Suprapubic skin (tissue), 4 donors: ENCODE measurements around the gene ZCCHC24. TPM values are rescaled to one million over a fixed set of nuclear protein-coding genes. Genes with fewer than 3 reads are reported as not detected.
A peak's percentile ranks its signal among the peaks of the same experiment; 100 is the strongest.

ENCODE experiments used
- DNase-seq, 2 donors: peaks; one replicate each; pipeline ENCODE4 v3.0.0-alpha.2; 2019; ENCODE audit warnings: low spot score in 2 of 2
- H3K27ac ChIP-seq: fragments of 200-600 bp; sonication (generic); one replicate; pipeline ENCODE4 v1.5.1; 2019
- H3K27me3 ChIP-seq: fragments of 200-600 bp; sonication (generic); one replicate; pipeline ENCODE4 v1.5.1; 2019
- H3K36me3 ChIP-seq: fragments of 200-600 bp; sonication (generic); one replicate; pipeline ENCODE4 v1.5.1; 2019
- H3K4me1 ChIP-seq: fragments of 200-600 bp; sonication (generic); one replicate; pipeline ENCODE4 v1.5.1; 2019
- H3K4me3 ChIP-seq: fragments of 200-600 bp; sonication (generic); one replicate; pipeline ENCODE4 v1.5.1; 2019; ENCODE audit warnings: mild to moderate bottlenecking
- H3K9me3 ChIP-seq: fragments of 200-600 bp; sonication (generic); one replicate; pipeline ENCODE4 v1.5.1; 2019
- CTCF ChIP-seq, 2 donors: fragments of 200-600 bp in 1 of 2; fragments of 450-650 bp in 1 of 2; sonication (generic) in 1 of 2; IDR thresholded peaks; one replicate each; pipeline ENCODE4 v1.5.1; 2016 to 2019; ENCODE audit warnings: antibody characterized with exemption in 2 of 2, mild to moderate bottlenecking in 1 of 2, moderate library complexity in 1 of 2
- EP300 ChIP-seq: sonication (generic); formaldehyde crosslinking; IDR thresholded peaks from one replicate; pipeline ENCODE4 v1.6.1; 2017; ENCODE audit warnings: antibody characterized with exemption
- POLR2A ChIP-seq, 2 donors: fragments of 450-650 bp; IDR thresholded peaks; one replicate each; pipeline ENCODE4 v1.6.1; 2017; ENCODE audit warnings: antibody characterized with exemption in 2 of 2, mild to moderate bottlenecking in 2 of 2, moderate library complexity in 2 of 2
- POLR2AphosphoS5 ChIP-seq, 3 donors: sonication (generic); formaldehyde crosslinking; IDR thresholded peaks; one replicate each; pipeline ENCODE4 v1.6.1; 2017; ENCODE audit warnings: antibody characterized with exemption in 3 of 3
- WGBS: methylation state at CpG from one replicate; pipeline ENCODE4 v1.1.5; 2018; 5-methylcytosine and 5-hydroxymethylcytosine counted together
- total RNA-seq, 4 donors: library from RNA; depleted of rRNA; stranded (reverse); fragments of >200 nt; gene quantifications; one replicate each; pipeline ENCODE4 v1.1.0, GENCODE V29; 2016

ZCCHC24 gene
- total RNA-seq, 4 donors from 2014 or later = 8.9 to 17.3 (median 12.8) TPM

GRCh38 chr10:79491143-79491835 lies 45.9 kb upstream of the ZCCHC24 start:
- DNase-seq = peak in 1 of 2 donors; percentile 58
- no peak for TF ChIP-seq EP300
- no peak for TF ChIP-seq POLR2AphosphoS5 (IDR thresholded peaks at IDR 0.05)
- no peak for TF ChIP-seq POLR2A (IDR thresholded peaks at IDR 0.05)
- TF ChIP-seq CTCF (IDR thresholded peaks at IDR 0.05) = no peak
- H3K27me3 ChIP-seq = no peaks in the 10 kb centered on the region
- no peaks in the 10 kb centered on the region for H3K9me3 ChIP-seq
- H3K4me3 ChIP-seq = no peak overlapping the region
- no peak overlapping the region for H3K27ac ChIP-seq
- H3K36me3 ChIP-seq = no peaks in the 10 kb centered on the region
- peaks cover 24% of the 10 kb centered on the region for H3K4me1 ChIP-seq
- WGBS = 90% methylated on average over 6 of the region's 6 CpGs

GRCh38 chr10:79490400-79491142 lies 45.1 kb upstream of the ZCCHC24 start:
- Histone ChIP-seq H3K36me3 (no peaks in the 10 kb centered on the region), H3K27me3 (no peaks in the 10 kb centered on the region), H3K27ac (no peak overlapping the region), H3K4me3 (no peak overlapping the region), H3K9me3 (no peaks in the 10 kb centered on the region), H3K4me1 (peaks cover 24% of the 10 kb centered on the region)
- DNase-seq = peak in 1 of 2 donors; percentile 52
- WGBS = 77% methylated on average over 8 of the region's 9 CpGs
- TF ChIP-seq CTCF (IDR thresholded peaks at IDR 0.05) (no peak), POLR2A (IDR thresholded peaks at IDR 0.05) (no peak)

- H3K27ac ChIP-seq = peak overlapping the region; percentile 28
- DNase-seq = peak; percentile 15 to 47
- WGBS = 89% methylated on average over 3 of the region's 3 CpGs
Observed at GRCh38 chr10:79488870-79489269, 43.4 kb upstream of the ZCCHC24 start.

GRCh38 chr10:79488336-79488735 lies 42.9 kb upstream of the ZCCHC24 start:
- Histone ChIP-seq H3K9me3 (no peaks in the 10 kb centered on the region), H3K4me3 (no peak overlapping the region), H3K27ac (peak overlapping the region; percentile 74), H3K4me1 (peaks cover 34% of the 10 kb centered on the region), H3K27me3 (no peaks in the 10 kb centered on the region), H3K36me3 (no peaks in the 10 kb centered on the region)
- TF ChIP-seq CTCF (IDR thresholded peaks at IDR 0.05) = no peak
- no peak for TF ChIP-seq EP300
- TF ChIP-seq POLR2A (IDR thresholded peaks at IDR 0.05) = no peak
- no peak for TF ChIP-seq POLR2AphosphoS5 (IDR thresholded peaks at IDR 0.05)
- peak; percentile 86 to 90 for DNase-seq
- 31% methylated on average over 4 of the region's 5 CpGs for WGBS

More at GRCh38 chr10:79488870-79489269, 43.4 kb upstream of the ZCCHC24 start:
- H3K4me1 ChIP-seq = peaks cover 30% of the 10 kb centered on the region
- no peak for TF ChIP-seq POLR2A (IDR thresholded peaks at IDR 0.05)
- no peak overlapping the region for H3K4me3 ChIP-seq
- no peaks in the 10 kb centered on the region for H3K36me3 ChIP-seq
- no peaks in the 10 kb centered on the region for H3K9me3 ChIP-seq
- H3K27me3 ChIP-seq = no peaks in the 10 kb centered on the region

GRCh38 chr10:79487296-79488194 lies 42.1 kb upstream of the ZCCHC24 start:
- no peak overlapping the region for H3K4me3 ChIP-seq
- TF ChIP-seq POLR2A (IDR thresholded peaks at IDR 0.05) = no peak
- peak; percentile 29 to 50 for TF ChIP-seq CTCF (IDR thresholded peaks at IDR 0.05)
- no peaks in the 10 kb centered on the region for H3K36me3 ChIP-seq
- DNase-seq = peak in 1 of 2 donors; percentile 73
- 75% methylated on average over 10 of the region's 10 CpGs for WGBS
- peaks cover 42% of the 10 kb centered on the region for H3K4me1 ChIP-seq
- H3K27me3 ChIP-seq = no peaks in the 10 kb centered on the region
- peak overlapping the region; percentile 74 for H3K27ac ChIP-seq
- H3K9me3 ChIP-seq = no peaks in the 10 kb centered on the region
